Naive thymus-derived CD4-positive, alpha-beta T cell (primary cell): ENCODE measurements around the gene BCAS2. TPM values are rescaled to one million over a fixed set of nuclear protein-coding genes. Genes with fewer than 3 reads are reported as not detected.

Source experiments
- ATAC-seq: fragments of 150-1000 bp; cut with Tn5 transposase; 2 replicates; pipeline ENCODE4 v1.10.0; 2021; ENCODE audit warnings: mild to moderate bottlenecking, moderate library complexity
- CTCF ChIA-PET: fragments of 350-600 bp; sonication (Branson Sonifier 250); formaldehyde crosslinking; loops from one replicate; lab custom pipeline; 2021; ENCODE audit warnings: antibody characterized with exemption; lab: Charles Lee
- POLR2A ChIA-PET: fragments of 350-600 bp; sonication (Branson Sonifier 250); formaldehyde crosslinking; loops from one replicate; lab custom pipeline; 2021; ENCODE audit warnings: antibody characterized with exemption, inconsistent platforms; lab: Charles Lee
- DNase-seq, 9 donors: peaks; one replicate each; pipeline versions ENCODE4 v3.0.0 to v3.0.0-alpha.2; 2020 to 2022; ENCODE audit warnings: mixed read lengths in 1 of 9
- H3K27ac ChIP-seq: one replicate; pipeline ENCODE4 v1.7.0; 2013; ENCODE audit warnings: mild to moderate bottlenecking, low read depth, low read length, moderate library complexity
- H3K27me3 ChIP-seq, 2 donors: one replicate each; pipeline ENCODE4 v1.7.0; 2013; ENCODE audit warnings: low read length in 2 of 2, mild to moderate bottlenecking in 2 of 2, moderate library complexity in 2 of 2; ENCODE audit not compliant: control insufficient read depth in 2 of 2, insufficient read depth in 2 of 2
- H3K36me3 ChIP-seq, 3 experiments: 1 replicate in 2 of 3; 2 replicates in 1 of 3; pipeline ENCODE4 v1.7.0; 2013; ENCODE audit warnings: low read length in 3 of 3, mild to moderate bottlenecking in 3 of 3, moderate library complexity in 1 of 3; ENCODE audit not compliant: insufficient read depth in 3 of 3, control insufficient read depth in 2 of 3
- H3K4me1 ChIP-seq, 2 donors: one replicate each; pipeline ENCODE4 v1.7.0; 2013; ENCODE audit warnings: low read length in 2 of 2, mild to moderate bottlenecking in 2 of 2, moderate library complexity in 1 of 2; ENCODE audit not compliant: control insufficient read depth in 2 of 2, insufficient read depth in 2 of 2
- H3K4me3 ChIP-seq: 2 replicates; pipeline ENCODE4 v1.7.0; 2013; ENCODE audit warnings: mild to moderate bottlenecking, low read length
- H3K9me3 ChIP-seq, 3 experiments: 1 replicate in 2 of 3; 2 replicates in 1 of 3; pipeline ENCODE4 v1.7.0; 2013; ENCODE audit warnings: low read length in 3 of 3; ENCODE audit not compliant: control insufficient read depth in 2 of 3
- H3K27ac Mint-ChIP-seq, 9 donors: one replicate each; pipeline ENCODE4 v1.8.0; 2020 to 2022; ENCODE audit warnings: mixed read lengths in 9 of 9, mild to moderate bottlenecking in 8 of 9, moderate library complexity in 5 of 9, inconsistent platforms in 2 of 9
- H3K27me3 Mint-ChIP-seq, 5 donors: one replicate each; pipeline ENCODE4 v1.8.0; 2021 to 2022; ENCODE audit warnings: mixed read lengths in 5 of 5, mild to moderate bottlenecking in 1 of 5
- H3K36me3 Mint-ChIP-seq, 5 donors: one replicate each; pipeline ENCODE4 v1.8.0; 2020 to 2022; ENCODE audit warnings: mixed read lengths in 5 of 5, mild to moderate bottlenecking in 3 of 5, inconsistent platforms in 1 of 5
- H3K4me1 Mint-ChIP-seq, 7 donors: one replicate each; pipeline ENCODE4 v1.8.0; 2020 to 2022; ENCODE audit warnings: mixed read lengths in 7 of 7, mild to moderate bottlenecking in 3 of 7, inconsistent platforms in 1 of 7
- H3K4me3 Mint-ChIP-seq, 10 donors: one replicate each; pipeline ENCODE4 v1.8.0; 2020 to 2022; ENCODE audit warnings: mild to moderate bottlenecking in 10 of 10, mixed read lengths in 10 of 10, moderate library complexity in 6 of 10, inconsistent platforms in 2 of 10
- H3K9me3 Mint-ChIP-seq, 11 donors: one replicate each; pipeline ENCODE4 v1.8.0; 2020 to 2022; ENCODE audit warnings: mixed read lengths in 11 of 11, mild to moderate bottlenecking in 4 of 11, inconsistent platforms in 1 of 11, moderate library complexity in 1 of 11
- intact Hi-C, 2 donors: fragments of 100-400 bp; cut with micrococcal nuclease; formaldehyde crosslinking; loops; one replicate each; pipeline ENCODE4 v1.15.1; 2023
- polyA plus RNA-seq, 2 donors: library from polyadenylated mRNA; unstranded; fragments of 300-500 nt; fragmentation: Illumina TruSeq; gene quantifications; one replicate each; pipeline ENCODE4 v1.2.3, GENCODE V29; 2021
- total RNA-seq, 6 experiments: library from RNA in 5 of 6; stranded (reverse) in 5 of 6; gene quantifications; 1 replicate in 5 of 6; 2 replicates in 1 of 6; pipeline ENCODE4 v1.2.3 and lab custom pipeline; 2021 to 2026

BCAS2 gene
- total and polyA plus RNA-seq, 7 experiments from 2014 or later, result 32.3 to 111 (median 66.3) TPM

GRCh38 chr1:114588196-114588689 lies 6.8 kb upstream of the BCAS2 start:
- no peak for ATAC-seq
- Histone ChIP-seq H3K27ac (no peak overlapping the region), H3K4me3 (no peak overlapping the region), H3K9me3 (no peaks in the 10 kb centered on the region), H3K36me3 (no peaks in the 10 kb centered on the region), H3K27me3 (peaks cover 0 to 3% of the 10 kb centered on the region in 2 donors), H3K4me1 (no peaks in the 10 kb centered on the region)
- Mint-ChIP-seq H3K27me3 (peaks cover 0 to 21% (median 17%) of the 10 kb centered on the region in 5 donors), H3K4me3 (no peak overlapping the region), H3K9me3 (no peaks in the 10 kb centered on the region), H3K36me3 (peaks cover 0 to 15% (median 6%) of the 10 kb centered on the region in 5 donors), H3K4me1 (no peaks in the 10 kb centered on the region), H3K27ac (no peak overlapping the region)
- CTCF ChIA-PET, result no interaction called here
- POLR2A ChIA-PET, result no interaction called here
- no peak for DNase-seq
- intact Hi-C loops, result no loop called here

- intact Hi-C loops, result no loop called here
- Mint-ChIP-seq H3K27me3 (peaks cover 0 to 18% (median 9%) of the 10 kb centered on the region in 5 donors), H3K4me3 (no peak overlapping the region), H3K4me1 (peaks cover 0 to 4% (median 3%) of the 10 kb centered on the region in 7 donors), H3K9me3 (peaks cover 0 to 4% (median 0%) of the 10 kb centered on the region in 11 donors), H3K36me3 (peaks cover 0 to 7% (median 4%) of the 10 kb centered on the region in 5 donors), H3K27ac (no peak overlapping the region)
- H3K27me3 ChIP-seq, result peaks cover 0 to 3% of the 10 kb centered on the region in 2 donors
- H3K9me3 ChIP-seq, result no peaks in the 10 kb centered on the region
- DNase-seq (no peak), ATAC-seq (no peak)
- ChIA-PET CTCF (no interaction called here), POLR2A (interaction anchor here (0.8 kb wide), 1 partner anchor 9 kb away, joined by 3 read pairs; no protein-coding TSS in a partner anchor)
- no peaks in the 10 kb centered on the region for H3K36me3 ChIP-seq
- H3K27ac ChIP-seq, result no peak overlapping the region
- no peaks in the 10 kb centered on the region for H3K4me1 ChIP-seq
- no peak overlapping the region for H3K4me3 ChIP-seq
These were observed 6.0 kb upstream of the BCAS2 start for GRCh38 chr1:114587203-114587991.

- Mint-ChIP-seq H3K27me3 (peaks cover 0 to 20% (median 9%) of the 10 kb centered on the region in 5 donors), H3K9me3 (peaks cover 0 to 7% (median 2%) of the 10 kb centered on the region in 11 donors), H3K4me3 (no peak overlapping the region), H3K36me3 (peaks cover 0 to 9% (median 4%) of the 10 kb centered on the region in 5 donors), H3K4me1 (peaks cover 0 to 12% (median 9%) of the 10 kb centered on the region in 7 donors), H3K27ac (no peak overlapping the region)
- Histone ChIP-seq H3K36me3 (no peaks in the 10 kb centered on the region), H3K9me3 (no peaks in the 10 kb centered on the region), H3K27me3 (peaks cover 0 to 3% of the 10 kb centered on the region in 2 donors), H3K4me1 (peaks cover 0 to 6% of the 10 kb centered on the region in 2 donors), H3K27ac (no peak overlapping the region), H3K4me3 (no peak overlapping the region)
- POLR2A ChIA-PET, result interaction anchor here (0.8 kb wide), 1 partner anchor 8 kb away, joined by 3 read pairs; no protein-coding TSS in a partner anchor
- no peak for ATAC-seq
- CTCF ChIA-PET, result no interaction called here
- DNase-seq, result no peak
- intact Hi-C loops, result no loop called here
These were observed 5.2 kb upstream of the BCAS2 start for GRCh38 chr1:114586513-114587047.

GRCh38 chr1:114585231-114585630 lies 3.8 kb upstream of the BCAS2 start:
- intact Hi-C loops, result no loop called here
- peaks cover 0 to 3% of the 10 kb centered on the region in 2 donors for H3K27me3 ChIP-seq
- peaks cover 8 to 14% of the 10 kb centered on the region in 2 donors for H3K4me1 ChIP-seq
- H3K4me3 ChIP-seq, result no peak overlapping the region
- H3K36me3 ChIP-seq, result no peaks in the 10 kb centered on the region
- Mint-ChIP-seq H3K27ac (no peak overlapping the region), H3K4me3 (no peak overlapping the region), H3K4me1 (peaks cover 3 to 24% (median 19%) of the 10 kb centered on the region in 7 donors), H3K27me3 (peaks cover 0 to 18% (median 9%) of the 10 kb centered on the region in 5 donors), H3K9me3 (peaks cover 0 to 7% (median 2%) of the 10 kb centered on the region in 11 donors), H3K36me3 (peaks cover 0 to 10% (median 4%) of the 10 kb centered on the region in 5 donors)
- POLR2A ChIA-PET, result interaction anchor here (0.6 to 0.9 kb wide), 2 partner anchors 74 to 125 kb away, joined by 3 read pairs; no protein-coding TSS in a partner anchor
- CTCF ChIA-PET, result interaction anchor here (0.5 to 0.8 kb wide), 2 partner anchors 239 to 299 kb away, joined by 3 read pairs; no protein-coding TSS in a partner anchor
- H3K27ac ChIP-seq, result no peak overlapping the region
- H3K9me3 ChIP-seq, result no peaks in the 10 kb centered on the region
- ATAC-seq, result no peak
- no peak for DNase-seq

GRCh38 chr1:114574365-114574764 lies 7.0 kb downstream of the BCAS2 start:
- H3K36me3 Mint-ChIP-seq, result peaks cover 15 to 72% (median 43%) of the 10 kb centered on the region in 5 donors
- POLR2A ChIA-PET, result interaction anchor here (0.6 kb wide), 1 partner anchor 185 kb away, joined by 3 read pairs; no protein-coding TSS in a partner anchor

GRCh38 chr1:114564141-114564540 lies 17.3 kb downstream of the BCAS2 start:
- Mint-ChIP-seq H3K4me1 (peaks cover 0 to 2% (median 0%) of the 10 kb centered on the region in 7 donors), H3K4me3 (no peak overlapping the region), H3K36me3 (peaks cover 19 to 48% (median 40%) of the 10 kb centered on the region in 5 donors), H3K27me3 (no peaks in the 10 kb centered on the region), H3K27ac (no peak overlapping the region), H3K9me3 (peaks cover 0 to 12% (median 2%) of the 10 kb centered on the region in 11 donors)
- intact Hi-C loops, result no loop called here
- H3K36me3 ChIP-seq, result peaks cover 11 to 36% (median 17%) of the 10 kb centered on the region in 3 experiments
- no peak overlapping the region for H3K27ac ChIP-seq
- CTCF ChIA-PET, result no interaction called here
- no peak for DNase-seq
- no peaks in the 10 kb centered on the region for H3K27me3 ChIP-seq
- H3K9me3 ChIP-seq, result no peaks in the 10 kb centered on the region
- no peak overlapping the region for H3K4me3 ChIP-seq
- no peaks in the 10 kb centered on the region for H3K4me1 ChIP-seq
- ATAC-seq, result no peak
- POLR2A ChIA-PET, result no interaction called here

More at GRCh38 chr1:114574365-114574764, 7.0 kb downstream of the BCAS2 start:
- peaks cover 21 to 79% (median 38%) of the 10 kb centered on the region in 3 experiments for H3K36me3 ChIP-seq
- no peak overlapping the region for H3K4me3 ChIP-seq
- ATAC-seq, result no peak
- no peaks in the 10 kb centered on the region for H3K9me3 ChIP-seq
- H3K27ac ChIP-seq, result no peak overlapping the region
- intact Hi-C loops, result no loop called here
- Mint-ChIP-seq H3K27me3 (no peaks in the 10 kb centered on the region), H3K4me3 (no peak overlapping the region), H3K9me3 (no peaks in the 10 kb centered on the region), H3K27ac (no peak overlapping the region), H3K4me1 (peaks cover 14 to 25% (median 19%) of the 10 kb centered on the region in 7 donors)
- H3K27me3 ChIP-seq, result no peaks in the 10 kb centered on the region
- CTCF ChIA-PET, result interaction anchor here (0.5 kb wide), 1 partner anchor 295 kb away, joined by 3 read pairs; no protein-coding TSS in a partner anchor
- no peak for DNase-seq
- H3K4me1 ChIP-seq, result peaks cover 2 to 9% of the 10 kb centered on the region in 2 donors
